Suprapubic skin (tissue), 4 donors: Measurements from ENCODE around the gene TBC1D22A.

Experiments used
- CTCF ChIP-seq, 2 donors: fragments of 200-600 bp in 1 of 2; fragments of 450-650 bp in 1 of 2; sonication (generic) in 1 of 2; IDR thresholded peaks; one replicate each; pipeline ENCODE4 v1.5.1; 2016 to 2019; ENCODE audit warnings: antibody characterized with exemption in 2 of 2, mild to moderate bottlenecking in 1 of 2, moderate library complexity in 1 of 2
- EP300 ChIP-seq: sonication (generic); formaldehyde crosslinking; IDR thresholded peaks from one replicate; pipeline ENCODE4 v1.6.1; 2017; ENCODE audit warnings: antibody characterized with exemption
- POLR2A ChIP-seq, 2 donors: fragments of 450-650 bp; IDR thresholded peaks; one replicate each; pipeline ENCODE4 v1.6.1; 2017; ENCODE audit warnings: antibody characterized with exemption in 2 of 2, mild to moderate bottlenecking in 2 of 2, moderate library complexity in 2 of 2
- POLR2AphosphoS5 ChIP-seq, 3 donors: sonication (generic); formaldehyde crosslinking; IDR thresholded peaks; one replicate each; pipeline ENCODE4 v1.6.1; 2017; ENCODE audit warnings: antibody characterized with exemption in 3 of 3

- TF ChIP-seq POLR2A (IDR thresholded peaks at IDR 0.05): no peak
- TF ChIP-seq POLR2AphosphoS5 (IDR thresholded peaks at IDR 0.05): no peak
- TF ChIP-seq CTCF (IDR thresholded peaks at IDR 0.05): no peak
- TF ChIP-seq EP300: no peak
Measured at GRCh38 chr22:46890819-46891218, 128.4 kb downstream of the TBC1D22A start.
